ENCODE results near the gene EVA1A.
A peak's percentile ranks its signal among the peaks of the same experiment; 100 is the strongest.

Gene EVA1A

GRCh38 chr2:75562513-75562864 lies 1.8 kb upstream of the EVA1A start:
- TF ChIP-seq CTCF (IDR thresholded peaks at IDR 0.05) = no peak
- no peak overlapping the region for H3K27ac ChIP-seq
- DNase-seq (ENCODE audit: low spot score) = no peak
- H3K4me3 ChIP-seq = no peak overlapping the region

- no peak overlapping the region for H3K27ac ChIP-seq
- TF ChIP-seq CTCF (IDR thresholded peaks at IDR 0.05) = no peak
- DNase-seq (ENCODE audit: low spot score) = no peak
- H3K4me3 ChIP-seq = no peak overlapping the region
Observed at GRCh38 chr2:75561566-75562512, 1.1 kb upstream of the EVA1A start.

GRCh38 chr2:75560022-75560767 lies 544 bp downstream of the EVA1A start:
- H3K27ac ChIP-seq = no peak overlapping the region
- H3K4me3 ChIP-seq = peak overlapping the region; percentile 72
- DNase-seq (ENCODE audit: low spot score) = no peak
- TF ChIP-seq CTCF (IDR thresholded peaks at IDR 0.05) = no peak

- no peak for TF ChIP-seq CTCF (IDR thresholded peaks at IDR 0.05)
- Histone ChIP-seq H3K27ac (no peak overlapping the region), H3K4me3 (peak overlapping the region; percentile 72)
- no peak for DNase-seq (ENCODE audit: low spot score)
Observed at GRCh38 chr2:75559680-75560021, 1.1 kb downstream of the EVA1A start.

- DNase-seq (ENCODE audit: low spot score) = no peak
- Histone ChIP-seq H3K27ac (no peak overlapping the region), H3K4me3 (no peak overlapping the region)
- no peak for TF ChIP-seq CTCF (IDR thresholded peaks at IDR 0.05)
Observed at GRCh38 chr2:75558786-75559679, 1.7 kb downstream of the EVA1A start.

GRCh38 chr2:75558136-75558535 lies 2.6 kb downstream of the EVA1A start:
- no peak overlapping the region for H3K27ac ChIP-seq
- DNase-seq (ENCODE audit: low spot score) = no peak
- TF ChIP-seq CTCF (IDR thresholded peaks at IDR 0.05) = no peak
- H3K4me3 ChIP-seq = no peak overlapping the region

Data from coronary artery (tissue), 2 donors.